Measurements from ENCODE around the gene CABLES2.

Gene CABLES2

GRCh38 chr20:62405108-62405980, 1.7 kb downstream of the CABLES2 start:
- no peak for DNase-seq (ENCODE audit: low read depth in 2 of 2)

- no peak for DNase-seq (ENCODE audit: low read depth in 2 of 2)
Measured at GRCh38 chr20:62404761-62405107, 2.4 kb downstream of the CABLES2 start.

GRCh38 chr20:62404112-62404665, 2.9 kb downstream of the CABLES2 start:
- DNase-seq (ENCODE audit: low read depth in 2 of 2), result no peak

- no peak for DNase-seq (ENCODE audit: low read depth in 2 of 2)
Measured at GRCh38 chr20:62403331-62403730, 3.8 kb downstream of the CABLES2 start.

GRCh38 chr20:62402456-62403150, 4.5 kb downstream of the CABLES2 start:
- DNase-seq (ENCODE audit: low read depth in 2 of 2), result no peak

- no peak for DNase-seq (ENCODE audit: low read depth in 2 of 2)
Measured at GRCh38 chr20:62401331-62401779, 5.7 kb downstream of the CABLES2 start.

- DNase-seq (ENCODE audit: low read depth in 2 of 2), result no peak
Measured at GRCh38 chr20:62400541-62400940, 6.5 kb downstream of the CABLES2 start.

GRCh38 chr20:62400021-62400420, 7.1 kb downstream of the CABLES2 start:
- no peak for DNase-seq (ENCODE audit: low read depth in 2 of 2)

- DNase-seq (ENCODE audit: low read depth in 2 of 2), result no peak
Measured at GRCh38 chr20:62398120-62398821, 8.8 kb downstream of the CABLES2 start.

GRCh38 chr20:62396367-62397239, 10.5 kb downstream of the CABLES2 start:
- DNase-seq (ENCODE audit: low read depth in 2 of 2), result no peak

- no peak for DNase-seq (ENCODE audit: low read depth in 2 of 2)
Measured at GRCh38 chr20:62395311-62396242, 11.5 kb downstream of the CABLES2 start.

- no peak for DNase-seq (ENCODE audit: low read depth in 2 of 2)
Measured at GRCh38 chr20:62394248-62395245, 12.5 kb downstream of the CABLES2 start.

- no peak for DNase-seq (ENCODE audit: low read depth in 2 of 2)
Measured at GRCh38 chr20:62393830-62394229, 13.3 kb downstream of the CABLES2 start.

GRCh38 chr20:62393335-62393665, 13.8 kb downstream of the CABLES2 start:
- no peak for DNase-seq (ENCODE audit: low read depth in 2 of 2)

GRCh38 chr20:62392621-62393334, 14.3 kb downstream of the CABLES2 start:
- DNase-seq (ENCODE audit: low read depth in 2 of 2), result no peak

GRCh38 chr20:62392077-62392418, 15.0 kb downstream of the CABLES2 start:
- DNase-seq (ENCODE audit: low read depth in 2 of 2), result no peak

- no peak for DNase-seq (ENCODE audit: low read depth in 2 of 2)
Measured at GRCh38 chr20:62391165-62392076, 15.7 kb downstream of the CABLES2 start.
